HK-2 (cell line): ENCODE data around the gene DNAH17.

Source experiments
- DNase-seq: peaks from one replicate; pipeline ENCODE4 v3.0.0-alpha.2; 2018; ENCODE audit not compliant: unreplicated experiment

DNAH17 gene

GRCh38 chr17:78602246-78602645 is 25.1 kb upstream of the DNAH17 start:
- no peak for DNase-seq

- no peak for DNase-seq
Observed at GRCh38 chr17:78601577-78602190, 24.5 kb upstream of the DNAH17 start.

- DNase-seq: peak; percentile 89
Observed at GRCh38 chr17:78600181-78600721, 23.1 kb upstream of the DNAH17 start.

- no peak for DNase-seq
Observed at GRCh38 chr17:78599419-78599818, 22.2 kb upstream of the DNAH17 start.

- DNase-seq: peak; percentile 39
Observed at GRCh38 chr17:78598013-78598471, 20.8 kb upstream of the DNAH17 start.

GRCh38 chr17:78596871-78597764 is 19.9 kb upstream of the DNAH17 start:
- no peak for DNase-seq

- no peak for DNase-seq
Observed at GRCh38 chr17:78595135-78595810, 18.1 kb upstream of the DNAH17 start.

GRCh38 chr17:78592991-78593329 is 15.8 kb upstream of the DNAH17 start:
- DNase-seq: no peak

GRCh38 chr17:78591263-78591671 is 14.1 kb upstream of the DNAH17 start:
- DNase-seq: no peak

GRCh38 chr17:78589885-78590284 is 12.7 kb upstream of the DNAH17 start:
- DNase-seq: no peak

GRCh38 chr17:78589031-78589675 is 12.0 kb upstream of the DNAH17 start:
- DNase-seq: no peak

- DNase-seq: no peak
Observed at GRCh38 chr17:78588258-78589030, 11.2 kb upstream of the DNAH17 start.

GRCh38 chr17:78585006-78585630 is 7.9 kb upstream of the DNAH17 start:
- no peak for DNase-seq

- no peak for DNase-seq
Observed at GRCh38 chr17:78583091-78583490, 5.9 kb upstream of the DNAH17 start.

- no peak for DNase-seq
Observed at GRCh38 chr17:78581304-78581703, 4.1 kb upstream of the DNAH17 start.

- DNase-seq: no peak
Observed at GRCh38 chr17:78580277-78580804, 3.1 kb upstream of the DNAH17 start.

- DNase-seq: no peak
Observed at GRCh38 chr17:78576389-78577112, 645 bp downstream of the DNAH17 start.

- no peak for DNase-seq
Observed at GRCh38 chr17:78575899-78576298, 1.3 kb downstream of the DNAH17 start.

- DNase-seq: no peak
Observed at GRCh38 chr17:78575340-78575739, 1.9 kb downstream of the DNAH17 start.

GRCh38 chr17:78573955-78574354 is 3.2 kb downstream of the DNAH17 start:
- DNase-seq: no peak
